IPS DF 6.9 (cell line): ENCODE results near the gene CLIP1.
A peak's percentile ranks its signal among the peaks of the same experiment; 100 is the strongest.

Experiments used
- DNase-seq: peaks from one replicate; pipeline ENCODE4 v3.0.0-alpha.2; 2013; ENCODE audit warnings: low read depth, low spot score
- H3K27ac ChIP-seq: one replicate; pipeline ENCODE4 v1.5.1; 2013; ENCODE audit warnings: low read length, control low read depth
- H3K27me3 ChIP-seq: 2 replicates; pipeline ENCODE4 v1.6.1; 2013; ENCODE audit warnings: mild to moderate bottlenecking, low read length; ENCODE audit not compliant: control insufficient read depth, insufficient read depth
- H3K36me3 ChIP-seq: 2 replicates; pipeline ENCODE4 v1.6.1; 2013; ENCODE audit warnings: low read length; ENCODE audit not compliant: control insufficient read depth, insufficient read depth
- H3K4me1 ChIP-seq: 2 replicates; pipeline ENCODE4 v1.6.1; 2013; ENCODE audit warnings: low read length; ENCODE audit not compliant: control insufficient read depth, insufficient read depth
- H3K4me3 ChIP-seq: 2 replicates; pipeline ENCODE4 v1.5.1; 2013; ENCODE audit warnings: mild to moderate bottlenecking, low read length
- H3K9me3 ChIP-seq: 2 replicates; pipeline ENCODE4 v1.6.1; 2013; ENCODE audit warnings: low read length, inconsistent platforms; ENCODE audit not compliant: control insufficient read depth, insufficient read depth
- WGBS: extraction: QIAGEN DNeasy Blood & Tissue Kit; methylation state at CpG from one replicate; pipeline ENCODE4 v1.1.7; 2013; ENCODE audit warnings: mixed read lengths, missing lambda C conversion rate; ENCODE audit not compliant: insufficient read length, insufficient coverage; 5-methylcytosine and 5-hydroxymethylcytosine counted together

Gene CLIP1

GRCh38 chr12:122228092-122228491 lies 194.4 kb downstream of the CLIP1 start:
- Histone ChIP-seq H3K27ac (no peak overlapping the region), H3K4me1 (peaks cover 5% of the 10 kb centered on the region), H3K36me3 (no peaks in the 10 kb centered on the region), H3K9me3 (no peaks in the 10 kb centered on the region), H3K27me3 (no peaks in the 10 kb centered on the region), H3K4me3 (no peak overlapping the region)
- DNase-seq = no peak
- no CpG with 5 or more reads among the region's 5 CpGs for WGBS

- Histone ChIP-seq H3K9me3 (no peaks in the 10 kb centered on the region), H3K27ac (no peak overlapping the region), H3K27me3 (no peaks in the 10 kb centered on the region), H3K36me3 (peaks cover 3% of the 10 kb centered on the region; the same call in 1 of the 2 replicates), H3K4me1 (peaks cover 5% of the 10 kb centered on the region), H3K4me3 (no peak overlapping the region)
- WGBS = no CpG with 5 or more reads among the region's 17 CpGs
- no peak for DNase-seq
Observed at GRCh38 chr12:122227341-122227740, 195.1 kb downstream of the CLIP1 start.

GRCh38 chr12:122226366-122227125 lies 195.9 kb downstream of the CLIP1 start:
- H3K27me3 ChIP-seq = no peaks in the 10 kb centered on the region
- DNase-seq = no peak
- no CpG with 5 or more reads among the region's 55 CpGs for WGBS
- H3K36me3 ChIP-seq = peaks cover 3% of the 10 kb centered on the region; the same call in 1 of the 2 replicates
- H3K4me3 ChIP-seq = peak overlapping the region; percentile 19; the same call in 1 of the 2 replicates
- H3K9me3 ChIP-seq = no peaks in the 10 kb centered on the region
- H3K4me1 ChIP-seq = peaks cover 5% of the 10 kb centered on the region
- H3K27ac ChIP-seq = no peak overlapping the region

GRCh38 chr12:122225683-122226365 lies 196.6 kb downstream of the CLIP1 start, which contains the start of gene DIABLO:
Gene DIABLO (minus strand): TSS chr12:122226052. CDS start chr12:122226014, 38 bp downstream.
- Histone ChIP-seq H3K27ac (no peak within 1 kb of the TSS), H3K36me3 (peaks cover 3% of the 10 kb centered on the region; the same call in 1 of the 2 replicates), H3K4me1 (peaks cover 5% of the 10 kb centered on the region), H3K9me3 (no peaks in the 10 kb centered on the region), H3K4me3 (peak within 1 kb of the TSS; percentile 93), H3K27me3 (no peaks in the 10 kb centered on the region)
- peak; percentile 97 for DNase-seq
- no CpG with 5 or more reads among the region's 74 CpGs for WGBS
